Skeletal muscle cell (primary cell): Measurements from ENCODE around the gene MINPP1.

Source experiments
- DNase-seq: peaks from one replicate; pipeline ENCODE4 v3.0.0-alpha.2; 2010; ENCODE audit warnings: low read depth
- H3K4me3 ChIP-seq: 2 replicates; pipeline ENCODE4 v1.5.1; 2011; ENCODE audit warnings: low read depth, mild to moderate bottlenecking, control low read depth, low read length, moderate library complexity

MINPP1 gene

DNA sequence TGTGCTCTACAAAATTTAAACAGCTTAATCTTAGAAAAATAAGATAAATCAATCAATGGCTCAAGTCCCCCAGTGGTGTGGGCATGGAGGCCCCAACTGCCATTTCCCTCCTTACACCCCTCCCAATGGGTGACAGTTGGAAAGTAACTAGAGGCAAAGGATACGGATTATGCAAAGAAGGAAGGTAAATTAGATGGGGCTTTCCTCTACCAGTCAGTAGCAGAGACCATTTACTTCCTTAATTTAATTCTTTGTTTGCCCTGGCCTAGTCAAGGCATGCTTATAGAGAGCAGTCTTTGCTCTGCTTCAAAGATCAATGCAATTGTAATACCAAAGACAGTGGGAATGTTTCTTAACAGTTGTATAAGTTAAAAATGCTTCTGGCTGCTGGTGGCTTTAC, 91.7 kb downstream of the MINPP1 start:
- DNase-seq = no peak
- H3K4me3 ChIP-seq = no peak overlapping the region

DNA sequence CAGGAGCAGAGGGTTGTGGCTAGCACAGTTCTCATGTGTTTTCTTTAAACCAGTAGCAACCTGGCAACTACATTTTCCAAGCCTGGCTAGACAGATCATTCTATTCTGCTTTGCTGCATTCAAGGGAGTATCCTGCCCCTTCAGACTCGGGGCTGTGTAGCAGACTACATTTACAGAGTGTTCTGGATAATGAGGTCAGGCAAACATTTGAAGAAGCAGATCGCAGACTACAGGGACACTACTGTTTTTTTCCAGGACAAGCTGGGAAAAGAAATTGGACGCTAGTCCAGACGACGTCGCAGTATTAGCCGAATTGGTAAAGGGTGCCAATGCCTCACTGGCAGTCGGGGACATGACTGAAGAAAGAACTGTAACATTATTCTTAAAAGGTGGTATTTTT, 94.0 kb downstream of the MINPP1 start:
- DNase-seq = no peak
- no peak overlapping the region for H3K4me3 ChIP-seq

DNA sequence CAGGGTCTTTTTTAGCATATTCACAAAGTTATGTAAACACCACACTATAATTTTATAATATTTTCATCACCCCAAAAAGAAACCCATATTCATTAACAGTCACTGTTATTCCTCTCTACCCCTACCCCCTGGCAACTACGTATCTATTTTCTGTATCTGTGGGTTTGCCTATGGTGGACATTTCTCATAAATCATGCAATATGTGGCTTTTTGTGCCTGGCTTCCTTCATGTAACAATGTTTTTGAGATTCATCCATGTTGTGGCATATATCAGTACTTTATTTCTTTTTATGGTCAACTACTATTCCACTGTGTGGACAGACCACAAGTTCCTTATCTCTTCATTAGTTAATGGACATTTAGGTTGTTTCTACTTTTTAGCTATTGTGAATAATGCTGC, 95.9 kb downstream of the MINPP1 start:
- no peak for DNase-seq
- H3K4me3 ChIP-seq = no peak overlapping the region
